ENCODE measurements around the gene MUTYH.

MUTYH gene

GRCh38 chr1:45348966-45349677, 8.9 kb upstream of the MUTYH start:
- no peak for DNase-seq (ENCODE audit: low read depth in 2 of 2)

DNA sequence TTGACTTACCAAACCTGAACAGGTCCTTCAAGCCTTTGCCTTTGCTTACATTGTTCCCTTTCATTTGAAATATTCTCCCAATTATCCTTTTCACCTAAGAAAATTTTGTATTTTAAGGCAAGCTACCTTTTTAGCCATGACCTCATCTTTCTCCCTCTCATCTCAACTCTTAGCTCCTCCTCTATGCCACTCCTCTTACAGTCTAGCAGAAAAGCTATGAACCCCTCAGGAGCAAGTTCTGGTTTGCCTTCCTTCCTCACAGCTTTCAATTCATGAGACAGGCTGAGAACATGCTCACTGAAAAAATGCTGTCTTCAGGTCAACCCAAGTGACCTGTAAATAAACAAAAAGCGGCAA, 8.3 kb upstream of the MUTYH start:
- no peak for DNase-seq (ENCODE audit: low read depth in 2 of 2)

DNA sequence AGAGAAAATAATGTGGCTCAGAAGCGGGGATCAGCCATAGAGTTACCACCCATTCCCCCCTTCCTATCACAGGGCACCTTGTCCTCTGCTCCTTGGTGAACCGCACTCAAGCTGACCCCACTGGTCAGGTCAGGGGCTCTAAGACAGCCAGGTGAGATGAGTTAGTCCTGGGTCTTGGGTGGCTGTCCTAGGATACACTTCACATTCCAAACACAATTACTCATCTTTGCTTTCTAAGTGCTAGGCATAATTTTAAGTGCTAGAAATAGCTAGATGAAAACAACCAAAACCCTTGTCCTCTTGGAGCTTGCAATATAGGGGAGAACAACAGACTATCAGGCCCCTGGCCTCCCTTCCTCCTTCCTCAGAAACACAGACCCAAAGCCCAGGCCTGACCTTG, 7.8 kb upstream of the MUTYH start:
- no peak for DNase-seq (ENCODE audit: low read depth in 2 of 2)

DNA sequence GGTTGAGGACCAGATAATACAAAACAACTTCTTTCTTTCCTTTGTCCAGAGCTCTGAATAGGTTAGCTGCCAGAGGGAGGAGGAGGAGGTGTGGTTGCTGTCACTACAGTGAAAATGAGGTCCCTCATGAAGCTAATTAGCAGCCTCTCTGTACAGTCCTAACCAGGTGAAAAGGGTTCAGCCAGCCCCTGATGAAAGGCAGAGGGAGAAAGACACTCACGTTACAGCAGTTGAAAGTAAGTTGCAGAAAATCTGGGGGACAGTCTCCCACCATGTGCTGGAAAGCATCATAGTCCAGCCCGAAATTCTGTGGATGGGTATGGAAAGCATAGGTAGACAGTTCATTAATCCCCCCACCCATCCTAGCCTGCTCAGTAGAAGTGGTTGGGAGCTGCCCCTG, 6.2 kb upstream of the MUTYH start:
- no peak for DNase-seq (ENCODE audit: low read depth in 2 of 2)

GRCh38 chr1:45345014-45345413, 4.8 kb upstream of the MUTYH start:
- no peak for DNase-seq (ENCODE audit: low read depth in 2 of 2)

DNA sequence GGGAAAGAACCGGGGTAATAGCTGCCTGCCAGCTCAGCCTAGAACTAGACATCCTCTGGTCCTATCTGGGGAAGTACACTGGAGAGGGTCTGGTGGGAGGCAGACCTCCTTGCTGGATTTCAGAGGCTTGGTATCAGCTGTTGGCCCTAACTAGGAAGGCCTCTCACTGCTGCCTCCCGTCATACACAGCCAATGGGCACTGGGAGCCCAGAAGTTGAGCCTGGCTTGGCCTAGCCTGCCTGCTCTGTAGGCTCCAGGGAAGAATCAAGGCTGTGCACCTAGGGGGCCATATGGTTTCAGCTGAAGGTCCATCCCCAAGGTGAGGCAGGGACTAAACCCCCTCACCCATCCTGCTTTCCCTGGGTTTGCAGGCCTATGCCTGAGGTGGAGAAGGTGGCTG, 4.3 kb upstream of the MUTYH start:
- no peak for DNase-seq (ENCODE audit: low read depth in 2 of 2)

- no peak for DNase-seq (ENCODE audit: low read depth in 2 of 2)
Observed at GRCh38 chr1:45340816-45341466, 701 bp upstream of the MUTYH start.

DNA sequence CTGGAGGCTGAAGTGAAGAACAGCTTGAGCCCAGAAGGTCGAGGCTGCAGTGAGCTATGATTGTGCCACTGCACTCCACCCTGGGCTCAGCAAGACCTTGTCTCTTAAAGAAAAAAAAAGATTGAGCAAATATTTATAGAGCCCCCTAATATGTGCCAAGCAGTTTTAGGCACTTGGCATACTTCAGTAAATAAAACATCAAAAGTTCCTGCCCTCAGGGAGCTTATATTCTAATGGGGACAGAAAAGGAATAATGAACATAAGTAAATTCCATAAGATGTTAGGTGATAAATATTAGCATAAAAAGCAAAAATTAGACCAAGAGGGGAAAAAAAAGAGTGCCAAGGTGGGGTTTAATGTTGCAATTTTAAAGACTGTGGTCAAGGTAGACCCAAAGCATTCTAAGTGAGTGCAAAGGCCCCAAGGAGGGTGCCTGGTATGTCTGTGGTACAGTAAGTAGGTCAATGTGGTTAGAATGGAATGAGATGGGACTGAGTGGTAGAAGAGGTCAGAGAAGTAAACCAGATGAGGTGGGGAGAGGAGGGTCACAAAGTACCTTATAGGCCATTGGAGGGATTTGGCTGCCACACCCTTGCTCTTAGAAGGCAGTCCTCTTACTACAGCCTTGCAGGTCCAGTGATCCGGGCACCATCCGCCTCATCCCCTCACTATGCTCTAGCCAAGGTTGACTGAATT, 2.5 kb downstream of the MUTYH start:
- DNase-seq (ENCODE audit: low read depth in 2 of 2): no peak

GRCh38 chr1:45335855-45336324, 4.3 kb downstream of the MUTYH start:
- no peak for DNase-seq (ENCODE audit: low read depth in 2 of 2)

DNA sequence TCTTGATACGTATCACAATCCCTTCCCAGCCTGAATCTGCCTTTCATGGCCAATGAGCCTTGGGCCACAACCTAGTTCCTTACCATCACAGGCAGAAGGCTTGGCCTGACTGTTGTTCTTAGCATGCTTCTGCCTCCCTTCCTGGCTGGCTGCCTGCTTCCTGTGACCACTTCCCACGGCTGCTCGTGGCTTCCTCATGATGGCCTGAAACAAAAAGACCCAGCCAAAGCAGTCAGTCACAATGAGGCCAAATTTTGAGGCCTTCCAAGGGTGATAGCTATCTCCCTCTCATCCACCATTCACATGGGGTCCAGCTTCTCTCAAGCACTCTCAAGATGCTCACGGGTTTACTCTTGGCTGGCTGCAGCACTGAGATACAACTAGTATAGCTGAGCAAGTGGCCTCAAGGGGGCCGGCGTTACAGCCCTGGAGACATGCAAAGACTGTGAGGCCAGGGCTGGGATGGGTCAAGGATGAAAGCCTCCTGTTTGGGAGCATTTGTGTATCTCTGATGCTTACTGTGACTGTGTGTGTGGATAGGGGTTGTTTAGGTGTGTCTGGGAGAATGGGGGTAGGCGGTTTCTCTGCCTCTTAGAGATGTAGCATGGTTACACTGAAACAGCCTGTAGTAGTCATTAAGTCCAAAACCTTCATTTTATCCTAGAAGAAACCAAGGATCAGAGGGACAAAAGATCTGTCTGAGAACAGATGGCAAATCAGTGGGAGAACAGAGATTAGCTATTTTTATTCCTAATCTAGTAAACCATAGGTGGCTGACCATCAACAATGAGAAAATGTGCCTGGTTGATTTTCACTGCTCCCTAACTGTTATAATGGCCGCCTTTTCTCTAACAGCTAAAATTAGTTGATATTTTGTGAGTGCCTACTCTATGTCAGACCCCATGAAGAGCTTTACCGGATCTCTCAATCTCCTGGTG, 5.7 kb downstream of the MUTYH start:
- no peak for DNase-seq (ENCODE audit: low read depth in 2 of 2)

GRCh38 chr1:45332346-45332720, 7.9 kb downstream of the MUTYH start:
- DNase-seq (ENCODE audit: low read depth in 2 of 2): no peak

GRCh38 chr1:45331436-45332345, 8.5 kb downstream of the MUTYH start:
- no peak for DNase-seq (ENCODE audit: low read depth in 2 of 2)

GRCh38 chr1:45329445-45329844, 10.8 kb downstream of the MUTYH start:
- no peak for DNase-seq (ENCODE audit: low read depth in 2 of 2)

DNA sequence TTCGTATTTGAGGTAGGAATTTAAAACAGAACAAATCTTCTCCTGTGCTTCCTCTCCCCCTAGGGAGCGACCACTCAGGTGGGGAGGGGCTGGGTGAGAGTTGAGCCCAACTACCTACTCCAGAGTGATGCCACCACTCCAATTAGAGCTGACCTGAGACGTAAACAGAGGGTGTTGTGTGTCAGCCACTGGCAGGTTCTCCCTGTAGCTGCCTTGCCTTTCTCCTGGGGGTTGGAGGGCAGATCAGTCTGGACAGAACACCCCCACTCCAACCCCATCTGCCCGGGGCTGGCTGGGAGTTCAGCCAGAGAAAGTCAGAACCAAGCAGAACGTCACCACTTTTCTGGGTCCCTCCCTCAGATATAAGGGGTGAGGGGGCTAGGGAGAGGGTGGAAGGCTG, 11.6 kb downstream of the MUTYH start:
- no peak for DNase-seq (ENCODE audit: low read depth in 2 of 2)

DNA sequence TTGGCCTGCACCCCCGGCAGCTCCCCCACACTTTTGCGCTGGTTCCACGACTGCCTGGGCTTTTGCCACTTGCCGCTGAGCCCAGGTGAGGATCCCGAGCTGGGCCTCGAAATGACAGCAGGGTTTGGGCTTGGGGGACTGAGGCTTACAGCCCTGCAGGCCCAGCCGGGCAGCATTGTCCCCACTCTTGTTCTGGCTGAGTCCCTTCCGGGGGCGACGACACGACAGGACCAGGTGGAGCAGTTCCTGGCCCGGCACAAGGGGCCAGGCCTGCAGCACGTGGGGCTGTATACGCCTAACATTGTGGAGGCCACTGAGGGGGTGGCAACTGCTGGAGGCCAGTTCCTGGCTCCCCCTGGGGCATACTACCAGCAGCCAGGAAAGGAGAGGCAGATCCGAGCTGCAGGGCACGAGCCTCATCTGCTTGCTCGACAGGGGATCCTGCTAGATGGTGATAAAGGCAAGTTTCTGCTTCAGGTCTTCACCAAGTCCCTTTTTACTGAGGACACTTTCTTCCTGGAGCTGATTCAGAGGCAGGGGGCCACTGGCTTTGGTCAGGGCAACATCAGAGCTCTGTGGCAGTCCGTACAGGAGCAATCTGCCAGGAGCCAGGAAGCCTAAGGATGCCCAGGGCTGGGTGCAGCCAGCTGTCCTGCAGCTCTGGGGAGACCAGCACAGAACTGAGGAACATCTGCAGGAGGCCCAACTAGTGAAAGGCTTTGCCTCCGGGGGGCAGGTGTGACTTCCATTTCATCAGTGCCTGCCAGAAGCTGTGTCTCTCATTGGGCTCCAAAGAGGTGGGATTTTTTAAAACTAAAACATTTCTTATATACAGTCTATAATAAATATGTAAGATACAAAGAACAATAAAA, 12.4 kb downstream of the MUTYH start:
- DNase-seq (ENCODE audit: low read depth in 2 of 2): no peak

DNA sequence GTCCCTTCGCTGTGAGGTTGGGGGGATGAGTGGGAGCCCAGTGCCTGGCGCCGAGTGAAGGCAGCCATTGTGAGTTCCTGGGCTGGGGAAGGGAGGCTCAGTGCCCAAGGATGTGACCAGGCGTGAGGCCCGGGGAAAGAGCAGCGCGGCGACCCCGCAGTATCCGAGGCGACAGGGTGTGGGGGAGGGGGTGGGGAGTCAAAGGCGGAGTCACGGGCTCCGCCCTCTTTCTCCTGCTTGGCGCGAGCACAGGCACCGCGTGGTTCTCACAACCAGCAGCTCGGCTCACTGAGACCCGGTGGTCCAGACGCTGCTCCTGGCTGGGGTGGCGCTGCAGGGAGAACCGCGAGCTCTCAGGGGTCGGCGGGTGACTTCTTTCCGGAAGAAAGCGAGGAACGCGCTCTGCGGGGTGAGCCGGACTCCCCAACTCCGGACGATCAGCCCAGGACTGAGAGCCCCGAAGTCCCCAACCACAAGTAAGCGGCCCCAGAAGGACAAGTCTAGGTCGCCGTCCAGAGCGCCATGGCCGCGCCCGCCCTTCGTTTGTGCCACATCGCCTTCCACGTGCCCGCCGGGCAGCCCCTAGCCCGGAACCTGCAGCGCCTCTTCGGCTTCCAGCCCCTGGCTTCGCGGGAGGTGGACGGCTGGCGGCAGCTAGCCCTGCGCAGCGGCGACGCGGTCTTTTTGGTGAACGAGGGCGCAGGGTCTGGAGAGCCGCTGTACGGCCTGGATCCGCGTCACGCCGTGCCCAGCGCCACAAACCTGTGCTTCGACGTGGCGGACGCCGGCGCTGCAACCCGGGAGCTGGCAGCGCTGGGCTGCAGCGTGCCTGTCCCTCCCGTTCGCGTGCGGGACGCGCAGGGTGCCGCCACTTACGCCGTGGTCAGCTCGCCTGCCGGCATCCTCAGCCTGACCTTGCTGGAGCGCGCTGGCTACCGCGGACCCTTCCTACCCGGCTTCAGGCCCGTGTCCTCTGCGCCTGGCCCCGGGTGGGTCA, 13.3 kb downstream of the MUTYH start, which contains the start of gene HPDL:
HPDL (plus strand) TSS at position 269 of the 997 bp plus-strand sequence; CDS start at position 523, 254 bp downstream.
- peak; percentile 75 to 76 for DNase-seq (ENCODE audit: low read depth in 2 of 2)

DNA sequence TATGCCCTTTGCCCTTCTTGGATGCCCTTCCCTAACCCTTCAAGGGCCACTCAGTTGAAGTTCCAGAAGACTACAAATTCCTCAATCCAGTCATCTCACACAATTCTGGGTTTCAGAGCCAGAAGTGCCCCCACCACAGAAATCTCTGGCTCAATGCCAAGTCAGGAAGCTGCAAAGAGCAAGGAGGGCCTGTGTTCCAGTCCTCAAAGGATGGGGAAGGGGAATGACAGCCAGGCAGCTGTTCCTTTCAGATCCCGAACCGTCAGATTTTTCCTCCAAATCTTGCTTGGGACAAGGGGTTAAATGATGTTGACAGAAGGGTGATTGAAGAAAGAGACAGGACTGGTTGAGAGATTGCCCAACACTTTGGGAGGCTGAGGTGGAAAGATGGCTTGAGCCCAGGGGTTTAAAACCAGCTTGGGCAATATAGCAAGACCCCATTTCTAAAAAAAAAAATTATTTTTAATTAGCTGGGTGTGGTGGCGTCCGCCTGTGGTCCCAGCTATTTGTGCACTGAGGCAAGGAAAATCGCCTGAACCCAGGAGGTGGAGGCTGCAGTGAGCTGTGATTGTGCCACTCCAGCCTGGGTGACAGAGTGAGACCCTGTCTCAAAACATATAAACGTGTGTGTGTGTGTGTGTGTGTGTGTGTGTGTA, 14.3 kb downstream of the MUTYH start:
- no peak for DNase-seq (ENCODE audit: low read depth in 2 of 2)

DNA sequence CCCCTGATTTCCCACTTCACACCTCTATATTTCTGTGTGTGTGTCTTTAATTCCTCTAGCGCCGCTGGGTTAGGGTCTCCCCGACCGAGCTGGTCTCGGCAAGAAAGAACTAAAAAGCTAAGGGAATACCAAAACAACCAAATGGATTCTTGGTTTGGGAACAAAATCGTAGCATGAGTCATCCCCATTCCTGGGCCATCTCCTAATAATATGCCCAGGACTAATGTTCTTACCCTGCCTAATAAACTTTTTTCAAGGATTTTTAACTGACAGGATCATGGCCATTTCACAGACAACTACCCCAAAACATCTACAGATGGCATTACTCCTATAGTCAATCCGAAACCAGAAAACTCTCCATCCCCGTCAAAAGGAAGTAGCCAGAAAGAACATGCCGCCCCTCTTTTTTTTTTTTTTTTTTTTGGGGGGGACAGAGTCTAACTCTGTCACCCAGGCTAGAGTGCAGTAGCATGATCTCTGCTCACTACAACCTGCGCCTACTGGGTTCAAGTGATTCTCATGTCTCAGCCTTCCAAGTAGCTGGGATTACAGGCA, 17.7 kb downstream of the MUTYH start:
- DNase-seq (ENCODE audit: low read depth in 2 of 2): no peak
